ENCODE data around the gene SLCO3A1. TPM values are rescaled to one million over a fixed set of nuclear protein-coding genes. Genes with fewer than 3 reads are reported as not detected.
A peak's percentile ranks its signal among the peaks of the same experiment; 100 is the strongest.

Gene SLCO3A1
- total RNA-seq, 2 donors from 2014 or later, result 21.4 to 27.3 TPM

GRCh38 chr15:91927585-91927984 lies 74.1 kb downstream of the SLCO3A1 start:
- no peaks in the 10 kb centered on the region for H3K36me3 ChIP-seq
- H3K9me3 ChIP-seq, result no peaks in the 10 kb centered on the region
- TF ChIP-seq, protein P1, sequence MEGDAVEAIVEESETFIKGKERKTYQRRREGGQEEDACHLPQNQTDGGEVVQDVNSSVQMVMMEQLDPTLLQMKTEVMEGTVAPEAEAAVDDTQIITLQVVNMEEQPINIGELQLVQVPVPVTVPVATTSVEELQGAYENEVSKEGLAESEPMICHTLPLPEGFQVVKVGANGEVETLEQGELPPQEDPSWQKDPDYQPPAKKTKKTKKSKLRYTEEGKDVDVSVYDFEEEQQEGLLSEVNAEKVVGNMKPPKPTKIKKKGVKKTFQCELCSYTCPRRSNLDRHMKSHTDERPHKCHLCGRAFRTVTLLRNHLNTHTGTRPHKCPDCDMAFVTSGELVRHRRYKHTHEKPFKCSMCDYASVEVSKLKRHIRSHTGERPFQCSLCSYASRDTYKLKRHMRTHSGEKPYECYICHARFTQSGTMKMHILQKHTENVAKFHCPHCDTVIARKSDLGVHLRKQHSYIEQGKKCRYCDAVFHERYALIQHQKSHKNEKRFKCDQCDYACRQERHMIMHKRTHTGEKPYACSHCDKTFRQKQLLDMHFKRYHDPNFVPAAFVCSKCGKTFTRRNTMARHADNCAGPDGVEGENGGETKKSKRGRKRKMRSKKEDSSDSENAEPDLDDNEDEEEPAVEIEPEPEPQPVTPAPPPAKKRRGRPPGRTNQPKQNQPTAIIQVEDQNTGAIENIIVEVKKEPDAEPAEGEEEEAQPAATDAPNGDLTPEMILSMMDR (IDR thresholded peaks at IDR 0.05), result no peak
- peak overlapping the region; percentile 48 to 71 for H3K27ac ChIP-seq
- H3K4me3 ChIP-seq, result no peak overlapping the region
- no peak for DNase-seq (ENCODE audit: low spot score)
- peaks cover 0 to 80% of the 10 kb centered on the region in 2 donors for H3K4me1 ChIP-seq
- no peaks in the 10 kb centered on the region for H3K27me3 ChIP-seq

- peaks cover 0 to under 1% of the 10 kb centered on the region in 2 donors for H3K9me3 ChIP-seq
- H3K4me3 ChIP-seq, result no peak overlapping the region
- no peaks in the 10 kb centered on the region for H3K36me3 ChIP-seq
- peak overlapping the region; percentile 48 to 71 for H3K27ac ChIP-seq
- no peaks in the 10 kb centered on the region for H3K27me3 ChIP-seq
- H3K4me1 ChIP-seq, result peaks cover 0 to 70% of the 10 kb centered on the region in 2 donors
- TF ChIP-seq, protein P1 (IDR thresholded peaks at IDR 0.05), result no peak
- no peak for DNase-seq (ENCODE audit: low spot score)
These were observed 75.2 kb downstream of the SLCO3A1 start for GRCh38 chr15:91928675-91929074.

DNA sequence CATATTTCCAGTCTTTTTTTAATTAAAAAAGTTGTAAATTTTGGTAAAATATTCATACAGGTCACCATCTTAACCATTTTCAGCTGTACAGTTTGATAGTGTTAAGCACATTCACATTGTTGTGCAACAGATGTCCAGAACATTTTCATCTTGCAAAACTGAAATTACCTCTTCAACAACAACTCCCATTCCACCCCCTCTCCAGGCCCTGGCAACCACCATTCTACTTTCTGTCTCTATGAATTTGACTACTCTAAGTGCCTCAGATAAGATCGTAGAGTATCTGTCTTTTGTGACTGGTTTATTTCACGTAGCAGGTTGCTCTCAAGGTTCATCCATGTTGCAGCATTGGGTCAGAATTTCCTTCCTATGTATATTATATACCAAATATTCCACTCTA lies 76.0 kb downstream of the SLCO3A1 start:
- Histone ChIP-seq H3K4me1 (peaks cover 0 to 61% of the 10 kb centered on the region in 2 donors), H3K9me3 (peaks cover 0 to 9% of the 10 kb centered on the region in 2 donors), H3K27ac (peak overlapping the region; percentile 10 to 71), H3K27me3 (no peaks in the 10 kb centered on the region), H3K36me3 (no peaks in the 10 kb centered on the region), H3K4me3 (no peak overlapping the region)
- TF ChIP-seq, protein P1 (IDR thresholded peaks at IDR 0.05), result no peak
- no peak for DNase-seq (ENCODE audit: low spot score)

DNA sequence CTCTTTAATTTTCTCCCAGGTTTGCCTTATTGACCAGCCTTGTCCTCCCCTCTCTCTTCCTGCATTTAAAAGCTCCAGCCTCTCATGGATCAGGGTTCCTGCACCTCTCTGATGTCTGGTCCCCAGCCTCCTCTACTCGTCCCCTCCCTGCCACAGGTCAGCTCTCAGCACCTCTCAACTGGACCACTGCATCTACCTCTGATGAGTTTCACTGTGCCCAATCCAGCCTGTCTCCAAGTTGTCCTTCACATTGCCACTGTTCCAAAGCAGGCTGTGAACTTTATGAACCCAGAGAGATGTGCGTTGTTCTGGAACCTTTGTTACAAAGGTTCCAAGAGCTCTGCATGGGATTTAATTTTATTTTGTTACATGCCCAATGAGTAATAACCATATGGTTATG lies 76.6 kb downstream of the SLCO3A1 start:
- TF ChIP-seq, protein P1 (IDR thresholded peaks at IDR 0.05), result no peak
- H3K9me3 ChIP-seq, result peaks cover 0 to 9% of the 10 kb centered on the region in 2 donors
- peaks cover 0 to 55% of the 10 kb centered on the region in 2 donors for H3K4me1 ChIP-seq
- H3K36me3 ChIP-seq, result no peaks in the 10 kb centered on the region
- no peak overlapping the region for H3K4me3 ChIP-seq
- no peaks in the 10 kb centered on the region for H3K27me3 ChIP-seq
- peak overlapping the region; percentile 10 to 71 for H3K27ac ChIP-seq
- DNase-seq (ENCODE audit: low spot score), result no peak

GRCh38 chr15:91936182-91936775 lies 82.8 kb downstream of the SLCO3A1 start:
- no peak overlapping the region for H3K27ac ChIP-seq
- H3K36me3 ChIP-seq, result no peaks in the 10 kb centered on the region
- H3K9me3 ChIP-seq, result peaks cover 0 to 9% of the 10 kb centered on the region in 2 donors
- no peaks in the 10 kb centered on the region for H3K27me3 ChIP-seq
- no peak overlapping the region for H3K4me3 ChIP-seq
- DNase-seq (ENCODE audit: low spot score), result no peak
- peaks cover 0 to 49% of the 10 kb centered on the region in 2 donors for H3K4me1 ChIP-seq
- TF ChIP-seq, protein P1 (IDR thresholded peaks at IDR 0.05), result no peak

DNA sequence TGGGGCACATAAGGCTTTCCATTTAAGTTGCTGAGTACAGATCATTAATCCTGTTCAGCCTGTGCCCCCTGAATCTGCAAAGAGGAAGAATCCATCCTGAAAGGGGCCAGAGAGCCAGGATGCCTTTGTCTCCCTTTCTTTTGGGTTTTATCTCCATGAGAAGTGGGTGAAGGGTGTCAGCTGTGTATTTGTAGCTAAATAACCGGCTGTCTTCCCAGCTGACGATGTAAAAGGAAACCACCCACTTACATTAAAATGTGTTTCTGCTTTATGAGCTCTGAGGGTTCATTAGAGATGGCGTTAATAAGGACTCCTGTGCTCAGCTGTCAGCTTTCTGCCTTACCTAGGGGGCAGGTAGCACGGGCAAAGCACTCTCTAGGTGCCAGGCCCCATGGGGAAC lies 83.4 kb downstream of the SLCO3A1 start:
- H3K4me1 ChIP-seq, result peaks cover 0 to 56% of the 10 kb centered on the region in 2 donors
- no peaks in the 10 kb centered on the region for H3K27me3 ChIP-seq
- DNase-seq (ENCODE audit: low spot score), result no peak
- H3K36me3 ChIP-seq, result no peaks in the 10 kb centered on the region
- TF ChIP-seq, protein P1 (IDR thresholded peaks at IDR 0.05), result no peak
- H3K9me3 ChIP-seq, result peaks cover 0 to 9% of the 10 kb centered on the region in 2 donors
- no peak overlapping the region for H3K4me3 ChIP-seq
- peak overlapping the region in 1 of 2 donors; percentile 6 for H3K27ac ChIP-seq
